Measurements from ENCODE around the gene NOTCH1.

DNA sequence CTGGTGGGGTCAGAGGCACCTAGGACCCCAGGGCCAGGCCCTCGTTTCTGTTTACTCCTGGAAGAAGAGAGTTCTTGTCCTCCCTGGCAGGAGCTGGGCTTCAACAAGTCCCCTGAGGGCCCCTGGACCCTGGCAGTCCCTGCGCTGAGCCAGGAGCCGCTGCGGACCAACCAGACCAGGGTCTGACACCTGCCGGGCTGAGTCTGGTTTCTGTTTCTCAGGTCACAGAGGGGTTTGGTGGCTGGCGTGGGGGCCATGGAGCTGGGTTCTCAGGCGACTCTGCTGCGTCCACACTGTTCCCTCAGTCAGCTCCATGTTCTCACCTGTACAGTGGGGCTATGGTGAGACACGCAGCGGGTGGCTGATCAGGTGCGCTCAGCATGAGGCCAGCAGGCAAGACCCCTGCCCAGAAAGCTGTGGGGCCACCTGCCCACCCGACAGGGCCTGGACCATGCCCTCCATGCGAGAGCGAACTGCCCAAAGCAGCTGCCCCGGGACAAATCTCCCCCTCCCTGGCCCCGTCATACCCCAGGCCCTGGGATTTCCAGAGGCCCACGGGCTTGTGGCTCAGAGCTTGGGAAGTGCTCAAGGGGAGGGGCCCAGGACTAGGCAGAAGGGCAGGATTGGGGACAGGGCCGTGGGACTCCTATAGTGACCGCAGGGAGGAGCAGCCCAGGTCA is 17.9 kb upstream of the NOTCH1 start:
- no peak for TF ChIP-seq CTCF (IDR thresholded peaks at IDR 0.05)
- TF ChIP-seq POLR2A (IDR thresholded peaks at IDR 0.05): no peak

All from body of pancreas (tissue), 4 donors.